IPS DF 4.7 (cell line): ENCODE measurements around the gene IL6ST.
"Not testable (repeated sequence)": the region's sequence is repeated elsewhere in the genome, so short reads cannot be mapped to it uniquely, and the experiment has no call there.

Experiments
- DNase-seq: peaks from one replicate; pipeline ENCODE4 v3.0.0-alpha.2; 2013; ENCODE audit warnings: low spot score; ENCODE audit errors: extremely low read depth

The IL6ST gene

DNA sequence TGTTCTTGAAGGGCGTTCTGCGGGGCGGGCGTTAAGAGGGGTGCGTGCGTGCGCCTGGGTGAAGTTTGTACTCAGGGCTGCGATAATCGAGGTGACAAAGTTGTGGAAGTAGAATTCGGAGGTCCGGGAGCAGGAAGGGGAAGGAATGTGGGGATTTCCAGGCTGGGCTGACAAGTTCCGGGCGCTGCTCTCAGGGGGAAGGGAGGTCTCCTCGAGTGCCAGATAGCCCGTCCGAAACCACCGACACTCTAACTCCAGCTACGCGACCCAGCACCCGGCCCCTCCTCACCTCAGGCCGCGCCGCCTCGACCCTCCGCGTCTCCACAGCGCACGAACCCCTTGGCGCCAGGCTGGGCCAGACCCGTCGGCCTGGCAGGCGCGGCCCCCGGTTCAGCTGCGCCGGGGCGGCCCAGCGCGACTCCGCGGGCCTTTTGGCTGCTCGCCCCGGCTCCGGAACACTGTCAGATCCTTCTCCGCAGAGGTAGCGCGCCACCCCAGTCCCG lies at the start of gene IL6ST:
TSS of gene IL6ST (minus strand) at position 469 of the 503 bp plus-strand sequence. CDS start 18,685 bp downstream, outside the sequence.
- peak; percentile 14 for DNase-seq

DNA sequence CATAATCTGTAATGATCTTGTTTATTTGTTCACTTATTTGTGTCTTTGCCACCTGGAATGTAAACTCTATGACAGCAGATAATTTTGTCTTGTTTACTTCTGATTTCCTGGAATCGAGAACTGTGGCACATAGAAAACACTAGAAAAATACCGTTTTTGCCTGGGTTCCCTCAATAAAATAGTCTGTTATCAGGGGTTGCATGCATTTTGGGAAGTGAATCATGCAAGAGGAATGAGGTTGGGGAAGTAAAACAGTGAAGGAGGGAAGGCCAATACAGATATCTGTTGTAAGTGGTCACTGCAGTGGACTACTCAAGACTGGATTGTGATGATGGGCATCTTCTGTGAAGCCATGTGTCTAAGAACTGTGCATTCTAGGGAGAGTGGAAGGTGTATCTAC lies 45.2 kb upstream of the IL6ST start:
- no peak for DNase-seq

GRCh38 chr5:56038206-56038605 lies 43.4 kb upstream of the IL6ST start:
- not testable (repeated sequence) for DNase-seq

DNA sequence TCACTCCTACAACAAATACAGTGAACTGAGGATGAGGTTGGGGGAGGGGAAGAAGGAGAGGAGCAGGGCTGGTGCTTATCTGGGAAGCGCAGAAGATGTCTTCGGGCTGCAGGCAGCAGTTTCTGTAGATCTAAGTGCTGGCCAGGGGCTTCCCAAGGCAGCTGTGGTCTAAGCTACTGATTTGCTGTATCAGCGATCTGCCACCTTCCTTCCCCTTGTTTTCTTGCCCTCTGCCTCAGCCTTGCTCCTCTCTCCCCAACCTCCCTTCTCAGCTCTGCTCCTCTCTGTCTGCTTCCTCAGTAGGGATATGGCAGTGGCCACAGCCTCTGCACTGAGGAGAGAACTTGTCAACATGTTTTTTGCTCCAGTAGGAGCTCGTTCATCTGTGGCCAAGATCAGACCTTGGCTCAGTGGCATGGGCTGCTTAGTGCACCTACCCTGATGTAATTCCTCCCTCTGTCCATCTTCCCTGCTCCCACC lies 42.8 kb upstream of the IL6ST start:
- no peak for DNase-seq

- DNase-seq = not testable (repeated sequence)
Measured at GRCh38 chr5:56035394-56035793, 40.6 kb upstream of the IL6ST start.

DNA sequence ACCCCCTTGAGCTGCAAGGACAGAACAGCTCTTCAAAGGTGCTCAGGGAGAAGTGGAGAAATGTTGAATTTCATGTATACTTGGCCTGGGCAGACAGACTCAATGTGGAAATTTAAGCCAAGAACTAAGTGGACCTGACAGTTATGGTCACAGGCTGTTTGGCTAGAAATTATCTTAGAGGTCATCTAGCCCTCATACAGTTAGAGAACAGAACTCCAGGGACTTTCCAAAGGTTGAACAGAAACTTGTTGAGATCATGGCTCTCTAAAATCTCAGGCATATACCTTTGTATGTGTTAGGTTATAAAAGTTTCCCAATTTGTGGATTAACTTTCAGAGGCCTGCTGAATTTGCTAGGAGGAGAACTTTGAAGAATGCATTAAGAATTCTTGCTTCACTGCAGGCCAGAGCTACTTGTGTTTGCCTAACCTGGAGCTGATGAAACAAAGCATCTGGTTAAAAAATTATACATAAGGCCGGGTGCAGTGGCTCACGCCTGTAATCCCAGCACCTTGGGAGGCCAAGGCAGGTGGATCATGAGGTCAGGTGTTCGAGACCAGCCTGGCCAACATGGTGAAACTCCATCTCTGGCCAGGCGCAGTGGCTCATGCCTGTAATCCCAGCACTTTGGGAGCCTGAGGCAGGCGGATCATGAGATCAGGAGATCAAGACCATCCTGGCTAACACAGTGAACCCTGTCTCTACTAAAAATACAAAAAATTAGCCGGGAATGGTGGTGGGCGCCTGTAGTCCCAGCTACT lies 35.3 kb upstream of the IL6ST start:
- not testable (repeated sequence) for DNase-seq

DNA sequence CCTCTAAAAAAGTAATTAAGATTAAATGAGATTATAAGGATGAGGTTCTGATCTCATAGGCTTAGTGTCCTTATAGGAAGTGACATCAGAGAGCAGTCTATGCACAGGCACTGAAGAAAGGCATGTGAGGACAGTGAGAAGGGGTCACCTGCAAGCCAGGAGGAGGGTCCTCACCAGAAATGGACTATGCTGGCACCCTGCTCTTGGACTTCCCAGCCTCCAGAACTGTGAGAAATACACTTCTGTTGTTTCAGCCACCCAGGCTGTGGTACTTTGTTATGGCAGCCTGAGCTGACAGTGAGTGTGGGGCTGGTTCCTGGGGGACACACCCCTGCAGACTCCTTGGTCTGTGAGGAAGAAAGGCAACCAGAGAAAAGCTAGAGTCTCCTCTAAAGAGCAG lies 34.7 kb upstream of the IL6ST start:
- no peak for DNase-seq

- no peak for DNase-seq
Measured at GRCh38 chr5:56028708-56029107, 33.9 kb upstream of the IL6ST start.

GRCh38 chr5:56026863-56027300 lies 32.1 kb upstream of the IL6ST start:
- no peak for DNase-seq

GRCh38 chr5:56025151-56025885 lies 30.6 kb upstream of the IL6ST start:
- DNase-seq = no peak

DNA sequence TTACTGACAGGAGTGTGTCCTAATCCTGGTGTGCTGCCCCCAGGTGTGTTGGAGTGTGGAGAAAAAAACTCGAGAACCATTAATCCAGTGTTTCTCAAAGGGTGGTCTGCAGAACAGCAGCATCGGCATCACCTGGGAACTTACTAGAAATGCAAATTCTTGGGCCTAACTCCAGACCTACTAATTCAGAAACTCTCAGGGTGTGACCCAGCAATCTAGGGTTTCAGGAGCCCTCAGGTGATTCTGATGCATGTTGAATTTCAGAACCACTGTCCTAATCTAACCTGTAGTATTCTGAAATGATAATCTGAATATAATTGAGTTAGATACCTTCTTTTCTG lies 30.0 kb upstream of the IL6ST start:
- no peak for DNase-seq

DNA sequence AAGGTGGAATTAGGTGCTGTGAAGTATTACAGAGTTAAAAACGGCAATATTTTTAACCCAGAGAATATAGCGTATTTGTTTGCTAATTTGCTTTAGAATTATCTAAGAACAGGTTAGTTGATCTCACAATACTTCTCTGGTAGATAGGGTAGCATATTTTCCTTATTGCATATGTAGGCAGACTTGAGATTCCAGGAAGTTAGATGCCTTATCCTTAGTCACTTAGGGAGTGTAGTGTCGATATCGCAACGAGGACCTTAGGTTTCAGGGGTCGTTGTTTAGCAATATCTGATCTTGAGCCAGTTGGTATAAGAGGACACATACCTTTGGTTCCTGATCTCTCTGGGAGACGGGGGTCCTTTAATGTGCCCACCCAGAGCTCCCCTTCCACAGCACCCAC lies 28.5 kb upstream of the IL6ST start:
- DNase-seq = no peak

- DNase-seq = no peak
Measured at GRCh38 chr5:56019306-56020272, 24.8 kb upstream of the IL6ST start.

DNA sequence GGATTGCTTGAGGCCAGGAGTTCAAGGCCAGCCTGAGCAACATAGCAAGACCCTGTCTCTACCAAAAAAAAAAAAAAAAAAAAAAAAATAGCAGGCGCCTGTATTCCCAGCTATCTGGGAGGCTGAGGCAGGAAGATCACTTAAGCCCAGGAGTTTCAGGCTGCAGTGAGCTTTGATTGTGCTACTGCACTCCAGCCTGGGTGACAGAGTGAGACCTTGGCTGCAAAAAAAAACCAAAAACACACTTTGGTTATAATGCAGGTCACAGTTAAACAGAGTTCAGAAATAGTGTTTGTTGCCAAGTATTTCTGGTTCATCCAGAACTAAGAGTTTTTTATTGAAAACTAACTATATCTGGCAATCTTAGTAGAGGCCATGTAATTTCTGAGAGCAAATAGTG lies 24.1 kb upstream of the IL6ST start:
- no peak for DNase-seq

DNA sequence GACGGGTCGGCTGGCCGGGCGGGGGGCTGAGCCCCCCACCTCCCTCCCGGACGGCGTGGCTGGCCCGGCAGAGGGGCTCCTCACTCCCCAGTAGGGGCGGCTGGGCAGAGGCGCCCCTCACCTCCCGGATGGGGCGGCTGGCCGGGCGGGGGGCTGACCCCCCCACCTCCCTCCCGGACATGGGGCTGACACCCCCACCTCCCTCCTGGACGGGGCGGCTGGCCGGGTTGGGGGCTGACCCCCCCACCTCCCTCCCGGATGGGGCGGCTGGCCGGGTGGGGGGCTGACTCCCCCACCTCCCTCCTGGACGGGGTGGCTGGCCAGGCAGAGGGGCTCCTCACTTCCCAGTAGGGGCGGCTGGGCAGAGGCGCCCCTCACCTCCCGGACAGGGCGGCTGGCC lies 19.9 kb upstream of the IL6ST start:
- not testable (repeated sequence) for DNase-seq

- not testable (repeated sequence) for DNase-seq
Measured at GRCh38 chr5:56013939-56014338, 19.2 kb upstream of the IL6ST start.

DNA sequence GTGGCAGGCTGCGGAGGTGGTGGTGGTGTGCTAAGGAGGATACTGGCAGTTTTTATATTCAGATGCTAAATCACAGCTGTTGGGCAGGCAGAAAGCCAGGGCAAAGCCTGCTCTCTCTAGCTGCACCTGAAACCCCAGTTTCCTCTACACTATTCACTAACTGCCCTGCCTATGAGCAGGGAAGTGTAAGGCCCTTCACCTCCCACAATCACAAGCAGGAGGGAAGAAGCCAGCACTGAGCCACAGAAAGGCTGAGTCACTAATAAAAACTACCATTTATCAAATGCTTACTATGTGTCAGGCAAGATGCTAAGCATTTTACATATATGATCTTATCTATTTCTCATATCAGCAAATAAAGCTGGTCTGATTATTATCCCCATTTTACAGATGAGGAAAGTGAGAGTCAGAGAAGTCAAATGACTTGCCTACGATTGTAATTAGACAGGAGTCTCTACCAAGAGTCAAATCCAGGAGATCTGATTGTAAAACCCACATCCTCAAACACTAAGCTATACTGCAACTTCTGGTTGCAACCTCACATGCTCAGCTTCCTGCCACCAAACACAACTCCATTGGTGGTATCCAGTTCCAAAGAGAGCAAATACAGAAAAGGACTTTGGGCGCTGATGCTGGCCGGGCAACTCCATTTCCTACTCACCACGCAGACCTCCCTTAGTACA lies 17.7 kb upstream of the IL6ST start:
- no peak for DNase-seq

GRCh38 chr5:56011835-56012234 lies 17.1 kb upstream of the IL6ST start:
- no peak for DNase-seq

DNA sequence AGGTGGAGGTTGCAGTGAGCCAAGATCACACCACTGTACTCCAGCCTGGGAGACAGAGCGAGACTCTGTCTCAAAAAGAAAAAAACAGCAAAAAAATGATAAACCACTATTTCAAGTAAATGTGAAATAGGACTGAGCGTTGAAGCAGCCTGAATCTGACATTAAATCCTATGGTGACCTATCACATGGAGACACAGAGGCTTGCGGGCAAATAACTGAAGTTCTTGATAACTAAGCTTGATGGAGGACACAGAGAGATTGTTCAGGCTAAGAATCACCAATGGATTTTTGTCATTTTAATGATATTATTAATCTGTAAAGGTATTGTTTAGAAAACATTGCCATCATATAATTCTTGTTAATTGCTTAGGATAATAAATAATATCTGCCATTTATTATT lies 15.7 kb upstream of the IL6ST start:
- DNase-seq = no peak

- no peak for DNase-seq
Measured at GRCh38 chr5:56006600-56006999, 11.8 kb upstream of the IL6ST start.

- no peak for DNase-seq
Measured at GRCh38 chr5:56006094-56006493, 11.3 kb upstream of the IL6ST start.
